A673 (cell line): ENCODE measurements around the gene PLA2G2E. TPM values are rescaled to one million over a fixed set of nuclear protein-coding genes. Genes with fewer than 3 reads are reported as not detected.

Experiments
- BruUV-seq: library from RNA; stranded (reverse); fragments of 400-500 nt; replicated peaks from 2 replicates; lab custom pipeline; 2021; lab: Mats Ljungman, UMichigan
- CTCF ChIA-PET: fragments of 300-600 bp; sonication (Branson Sonifier 250); formaldehyde crosslinking; loops from one replicate; lab custom pipeline; 2022; ENCODE audit warnings: antibody characterized with exemption; lab: Charles Lee
- POLR2A ChIA-PET: fragments of 300-600 bp; sonication (Branson Sonifier 250); formaldehyde crosslinking; loops from one replicate; lab custom pipeline; 2022; ENCODE audit warnings: antibody characterized with exemption; ENCODE audit not compliant: low non-redundant PET; lab: Charles Lee
- DNase-seq: peaks from one replicate; pipeline ENCODE4 v3.0.0-alpha.2; 2015; ENCODE audit warnings: low spot score
- H3K27ac ChIP-seq: fragments of 200-600 bp; sonication (generic); 2 replicates; pipeline ENCODE4 v1.5.1; 2016; ENCODE audit warnings: mixed run types, low read depth, mild to moderate bottlenecking, mixed read lengths, antibody characterized with exemption, low read length; ENCODE audit not compliant: poor library complexity, severe bottlenecking
- H3K27me3 ChIP-seq: fragments of 200-600 bp; sonication (generic); replicated peaks from 2 replicates; pipeline ENCODE4 v1.6.1; 2017; ENCODE audit warnings: mixed run types, low read depth, mild to moderate bottlenecking, mixed read lengths, antibody characterized with exemption, low read length; ENCODE audit not compliant: insufficient read depth, poor library complexity
- H3K36me3 ChIP-seq: fragments of 200-600 bp; sonication (generic); 2 replicates; pipeline ENCODE4 v1.6.1; 2016; ENCODE audit warnings: mixed run types, mild to moderate bottlenecking, mixed read lengths, antibody characterized with exemption, low read length; ENCODE audit not compliant: insufficient read depth, poor library complexity, severe bottlenecking
- H3K4me1 ChIP-seq: fragments of 200-600 bp; sonication (generic); 2 replicates; pipeline ENCODE4 v1.6.1; 2017; ENCODE audit warnings: mixed run types, mild to moderate bottlenecking, mixed read lengths, antibody characterized with exemption, low read length; ENCODE audit not compliant: insufficient read depth, poor library complexity, severe bottlenecking
- H3K4me3 ChIP-seq: fragments of 200-600 bp; sonication (generic); 2 replicates; pipeline ENCODE4 v1.5.1; 2016; ENCODE audit warnings: low read depth, mixed run types, mild to moderate bottlenecking, mixed read lengths, low read length; ENCODE audit not compliant: poor library complexity, severe bottlenecking
- H3K9me3 ChIP-seq: fragments of 200-600 bp; sonication (generic); 2 replicates; pipeline ENCODE4 v1.6.1; 2016; ENCODE audit warnings: mixed run types, low read depth, mild to moderate bottlenecking, mixed read lengths, antibody characterized with exemption, low read length; ENCODE audit not compliant: poor library complexity, severe bottlenecking
- EZH2 ChIP-seq: fragments of 200-600 bp; sonication (generic); IDR thresholded peaks from 2 replicates; pipeline ENCODE4 v1.6.1; 2017; ENCODE audit warnings: borderline replicate concordance, low read depth, mild to moderate bottlenecking, mixed read lengths, antibody characterized with exemption, low read length; ENCODE audit not compliant: poor library complexity, severe bottlenecking
- intact Hi-C: fragments of 100-400 bp; cut with micrococcal nuclease; formaldehyde crosslinking; loops from one replicate; pipeline ENCODE4 v1.10.0; 2022; ENCODE audit not compliant: unreplicated experiment
- total RNA-seq: library from RNA; stranded (reverse); gene quantifications from 2 replicates; pipeline ENCODE4 v1.2.3, GENCODE V29; 2021
- TF ChIP-seq, protein P1 (sequence below): fragments of 300-800, 200-600 bp; sonication (generic); conservative IDR thresholded peaks from 2 replicates; pipeline ENCODE4 v1.5.1; 2017; ENCODE audit warnings: low read depth, mild to moderate bottlenecking, antibody characterized with exemption, low read length, moderate library complexity, mixed read lengths

PLA2G2E gene
- total RNA-seq, 1 experiment from 2014 or later = not detected

DNA sequence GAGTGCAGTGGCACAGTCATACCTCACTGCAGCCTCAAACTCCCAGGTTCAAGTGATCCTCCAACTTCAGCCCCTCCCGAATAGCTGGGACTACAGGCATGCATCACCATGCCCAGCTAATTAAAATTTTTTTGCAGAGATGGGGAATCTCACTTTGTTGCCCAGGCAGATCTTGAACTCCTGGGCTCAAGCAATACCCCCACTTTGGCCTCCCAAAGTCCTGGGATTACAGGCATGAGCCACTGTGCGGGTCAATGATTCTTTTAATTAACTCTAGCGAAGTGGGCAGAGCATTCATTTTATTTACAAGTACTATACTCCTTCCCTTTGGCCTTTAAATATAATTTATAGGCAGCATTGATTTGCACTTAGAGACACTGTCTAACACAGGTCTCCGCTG, 43.8 kb downstream of the PLA2G2E start:
- TF ChIP-seq, protein P1, sequence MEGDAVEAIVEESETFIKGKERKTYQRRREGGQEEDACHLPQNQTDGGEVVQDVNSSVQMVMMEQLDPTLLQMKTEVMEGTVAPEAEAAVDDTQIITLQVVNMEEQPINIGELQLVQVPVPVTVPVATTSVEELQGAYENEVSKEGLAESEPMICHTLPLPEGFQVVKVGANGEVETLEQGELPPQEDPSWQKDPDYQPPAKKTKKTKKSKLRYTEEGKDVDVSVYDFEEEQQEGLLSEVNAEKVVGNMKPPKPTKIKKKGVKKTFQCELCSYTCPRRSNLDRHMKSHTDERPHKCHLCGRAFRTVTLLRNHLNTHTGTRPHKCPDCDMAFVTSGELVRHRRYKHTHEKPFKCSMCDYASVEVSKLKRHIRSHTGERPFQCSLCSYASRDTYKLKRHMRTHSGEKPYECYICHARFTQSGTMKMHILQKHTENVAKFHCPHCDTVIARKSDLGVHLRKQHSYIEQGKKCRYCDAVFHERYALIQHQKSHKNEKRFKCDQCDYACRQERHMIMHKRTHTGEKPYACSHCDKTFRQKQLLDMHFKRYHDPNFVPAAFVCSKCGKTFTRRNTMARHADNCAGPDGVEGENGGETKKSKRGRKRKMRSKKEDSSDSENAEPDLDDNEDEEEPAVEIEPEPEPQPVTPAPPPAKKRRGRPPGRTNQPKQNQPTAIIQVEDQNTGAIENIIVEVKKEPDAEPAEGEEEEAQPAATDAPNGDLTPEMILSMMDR = no peak
- no peak for TF ChIP-seq EZH2
- no peak for DNase-seq
- no TSS peak for BruUV-seq
- Histone ChIP-seq H3K4me3 (no peak overlapping the region), H3K4me1 (peaks cover 20% of the 10 kb centered on the region), H3K27ac (no peak overlapping the region), H3K36me3 (no peaks in the 10 kb centered on the region), H3K9me3 (no peaks in the 10 kb centered on the region), H3K27me3 (no peaks in the 10 kb centered on the region)
- POLR2A ChIA-PET = no interaction called here
- CTCF ChIA-PET = no interaction called here
- intact Hi-C loops = no loop called here

DNA sequence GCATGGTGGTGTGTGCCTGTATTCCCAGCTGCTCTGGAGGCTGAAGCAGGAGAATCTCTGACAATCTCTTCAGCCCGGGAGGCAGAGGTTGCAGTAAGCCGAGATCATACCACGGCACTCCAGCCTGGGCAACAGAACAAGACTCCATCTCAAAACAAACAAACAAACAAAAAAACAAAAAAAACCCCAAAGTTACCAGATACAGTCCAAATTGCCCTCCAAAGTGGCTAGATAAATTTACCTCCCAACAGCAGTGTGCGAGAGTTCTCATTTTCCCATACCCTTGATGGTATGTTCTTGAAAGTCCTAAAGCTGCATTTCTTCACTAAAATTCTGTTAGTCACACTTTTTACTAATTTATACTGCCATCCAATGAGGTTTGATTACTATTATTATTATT, 44.2 kb downstream of the PLA2G2E start:
- peaks cover 16% of the 10 kb centered on the region for H3K4me1 ChIP-seq
- intact Hi-C loops = no loop called here
- ChIA-PET POLR2A (no interaction called here), CTCF (no interaction called here)
- H3K27me3 ChIP-seq = no peaks in the 10 kb centered on the region
- TF ChIP-seq, protein P1 = no peak
- no peak for TF ChIP-seq EZH2
- BruUV-seq = no TSS peak
- no peak for DNase-seq
- no peaks in the 10 kb centered on the region for H3K36me3 ChIP-seq
- no peak overlapping the region for H3K27ac ChIP-seq
- no peaks in the 10 kb centered on the region for H3K9me3 ChIP-seq
- no peak overlapping the region for H3K4me3 ChIP-seq

DNA sequence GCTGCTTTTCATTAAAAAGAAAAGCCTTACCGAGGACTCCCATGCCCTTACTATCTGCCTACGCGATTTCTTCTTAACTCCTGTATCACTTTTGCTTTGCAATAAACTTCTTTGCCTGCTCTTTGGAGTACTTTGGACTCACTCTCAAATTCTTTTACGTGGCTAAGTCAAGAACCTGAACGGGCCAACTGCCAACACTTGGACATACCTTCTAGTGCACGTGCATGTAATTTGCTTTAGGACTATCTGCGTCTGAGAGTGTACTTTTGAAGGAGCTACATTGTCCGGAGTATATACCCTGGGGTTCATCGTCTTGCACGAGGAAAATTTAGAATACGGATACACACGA, 44.8 kb downstream of the PLA2G2E start:
- Histone ChIP-seq H3K4me1 (peaks cover 11% of the 10 kb centered on the region), H3K27me3 (no peaks in the 10 kb centered on the region), H3K4me3 (no peak overlapping the region), H3K9me3 (no peaks in the 10 kb centered on the region), H3K27ac (peak overlapping the region; percentile 79), H3K36me3 (no peaks in the 10 kb centered on the region)
- CTCF ChIA-PET = no interaction called here
- intact Hi-C loops = no loop called here
- no peak for DNase-seq
- POLR2A ChIA-PET = no interaction called here
- BruUV-seq = no TSS peak
- TF ChIP-seq, protein P1 = no peak
- no peak for TF ChIP-seq EZH2
